ENCODE data around the gene ZNF471.

The ZNF471 gene

GRCh38 chr19:56577719-56578602 is 70.3 kb downstream of the ZNF471 start:
- no peak for DNase-seq
